Activated CD4-positive, alpha-beta T cell treated with anti-CD3 and anti-CD28 coated beads for 4 hours (primary cell): ENCODE data around the gene PRDM16.
"Not testable (repeated sequence)": the region's sequence is repeated elsewhere in the genome, so short reads cannot be mapped to it uniquely, and the experiment has no call there.

ENCODE experiments used
- DNase-seq, 2 donors: peaks; one replicate each; pipeline ENCODE4 v3.0.0-alpha.2; 2020

Gene PRDM16

DNA sequence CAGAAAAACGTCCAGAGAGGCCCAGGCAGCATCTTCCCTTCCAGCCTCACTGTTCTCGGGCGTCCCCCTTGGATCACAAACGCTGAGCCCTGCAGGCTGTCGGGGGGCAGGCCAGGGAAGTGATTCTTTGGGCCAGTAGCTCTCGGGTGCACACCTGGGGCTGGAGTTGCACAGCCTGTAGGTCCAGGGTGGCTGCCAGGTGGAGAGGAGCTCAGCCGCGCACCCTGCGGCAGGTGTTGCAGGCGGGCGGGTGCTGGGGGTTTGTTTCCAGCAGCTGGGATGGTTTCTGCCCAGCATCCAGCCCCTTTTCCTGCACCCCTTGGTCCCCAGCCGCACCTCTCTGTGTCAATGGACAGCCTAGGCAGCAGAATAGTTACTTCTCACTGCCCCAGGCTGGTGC is 15.7 kb downstream of the PRDM16 start:
- DNase-seq, result no peak

DNA sequence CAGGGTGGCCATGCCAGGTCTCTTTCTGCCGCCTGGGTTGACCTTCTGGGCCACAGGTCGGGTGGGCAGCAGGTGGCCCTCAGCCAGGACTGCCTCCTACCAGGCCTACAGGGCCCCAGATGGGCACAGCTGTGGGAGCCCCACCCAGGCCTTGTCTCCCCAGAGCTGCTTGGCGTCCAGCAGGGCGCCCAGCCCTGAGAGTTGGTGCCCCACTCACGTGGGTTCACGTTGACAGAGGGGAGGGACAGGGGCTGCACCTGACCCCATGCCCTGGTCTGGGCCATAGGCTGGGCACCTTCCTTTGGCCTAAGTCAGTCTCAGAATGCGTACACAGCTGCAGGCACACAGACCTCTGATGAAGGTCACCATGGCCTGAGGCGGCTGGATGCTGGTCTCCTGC is 16.7 kb downstream of the PRDM16 start:
- no peak for DNase-seq

DNA sequence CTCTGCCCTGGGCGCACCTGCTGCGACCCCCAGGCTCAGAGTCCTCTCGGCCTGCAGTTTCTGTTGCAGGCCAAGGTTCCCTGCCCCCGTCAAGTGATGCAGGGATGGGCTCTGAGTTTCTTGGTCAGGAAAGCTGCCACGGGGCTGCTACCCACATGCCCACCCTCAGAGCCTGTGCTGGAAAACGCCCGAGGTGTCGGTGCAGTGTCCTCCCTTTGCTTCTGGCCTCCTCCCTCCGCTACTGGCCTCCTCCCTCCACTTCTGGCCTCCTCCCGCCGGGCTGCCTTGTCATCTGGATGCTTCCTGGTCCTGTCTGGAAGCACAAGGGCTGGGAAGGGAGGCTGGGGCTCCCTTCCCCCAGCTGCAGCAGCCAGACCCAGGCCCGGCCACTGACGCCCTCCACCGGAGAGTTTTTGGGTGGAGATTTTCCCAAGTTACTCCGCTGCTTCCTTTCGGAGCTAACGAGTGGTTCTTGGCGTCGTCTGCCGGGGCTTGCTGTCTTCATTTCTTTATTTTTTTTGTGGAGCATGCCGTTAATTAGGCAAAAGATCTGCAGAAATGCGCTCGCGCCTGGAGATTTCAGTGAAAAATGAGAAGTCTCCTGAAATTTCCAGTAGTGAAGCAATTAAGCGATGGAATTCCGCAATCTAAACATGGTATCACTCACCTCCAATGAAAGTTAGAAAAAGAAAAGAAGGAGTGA is 17.4 kb downstream of the PRDM16 start:
- no peak for DNase-seq

DNA sequence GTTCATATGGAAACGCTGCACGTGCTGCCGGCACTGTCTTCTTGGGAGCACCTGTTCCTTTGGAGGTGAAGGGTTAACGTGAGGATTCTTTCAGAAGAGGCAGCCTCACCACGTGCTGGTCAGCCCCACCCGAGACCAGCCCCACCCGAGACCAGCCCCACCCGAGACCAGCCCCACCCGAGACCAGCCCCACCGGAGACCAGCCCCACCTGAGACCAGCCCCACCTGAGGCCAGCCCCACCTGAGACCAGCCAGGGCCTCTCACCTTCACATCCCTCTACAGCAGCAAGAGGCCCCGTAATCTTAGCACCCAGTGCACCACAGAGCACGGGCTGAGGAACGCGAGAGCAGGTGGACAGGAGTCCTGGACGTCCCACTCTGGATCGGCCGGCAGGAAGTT is 18.0 kb downstream of the PRDM16 start:
- no peak for DNase-seq

DNA sequence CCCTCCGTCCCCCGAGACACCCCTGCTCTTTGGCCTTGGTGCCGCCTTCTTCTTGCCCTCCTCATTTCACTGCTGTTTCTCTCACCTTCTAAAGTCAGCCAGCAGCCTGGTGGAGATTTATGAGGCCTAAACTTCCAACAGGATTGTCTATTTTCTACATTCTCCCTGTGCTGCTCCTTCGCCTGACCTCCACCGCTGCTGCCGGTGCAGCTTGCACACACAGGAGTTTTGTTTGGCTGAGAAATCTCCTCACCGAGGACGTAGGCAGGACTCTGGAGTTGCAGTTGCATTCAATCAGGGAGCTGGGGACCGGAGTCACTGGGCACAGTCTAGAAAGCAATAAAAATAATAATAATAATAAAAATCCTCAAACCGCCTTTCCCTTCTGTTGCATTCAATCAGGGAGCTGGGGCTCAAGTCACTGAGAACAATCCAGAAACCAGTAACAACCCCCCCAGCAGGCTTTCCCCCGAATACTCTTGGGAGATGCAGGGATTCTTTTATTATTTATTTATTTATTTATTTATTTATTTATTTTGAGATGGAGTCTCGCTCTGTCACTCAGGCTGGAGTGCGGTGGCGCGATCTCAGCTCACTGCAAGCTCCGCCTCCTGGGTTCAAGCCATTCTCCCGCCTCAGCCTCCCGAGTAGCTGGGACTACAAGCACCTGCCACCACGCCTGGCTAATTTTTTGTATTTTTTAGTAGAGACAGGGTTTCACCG is 19.1 kb downstream of the PRDM16 start:
- not testable (repeated sequence) for DNase-seq

DNA sequence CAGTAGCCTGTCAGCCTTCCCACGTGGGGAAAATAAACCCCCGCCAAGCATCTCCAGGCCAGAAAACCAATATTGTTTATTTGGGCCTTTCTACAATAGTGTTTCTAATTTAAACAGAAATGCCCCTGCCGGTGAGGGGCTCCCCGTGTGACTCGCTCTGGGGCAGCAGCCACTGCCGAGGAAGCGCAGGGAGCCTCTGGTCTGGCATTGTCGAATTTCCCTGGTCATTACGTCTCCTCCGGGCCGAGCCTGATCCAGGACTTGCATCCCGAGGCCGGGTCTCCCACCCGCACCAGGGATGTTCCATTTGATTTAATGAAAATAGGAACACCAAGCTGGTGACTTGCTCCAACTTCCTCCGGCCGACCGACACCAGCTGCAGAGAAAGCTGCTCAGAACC is 20.5 kb downstream of the PRDM16 start:
- DNase-seq, result no peak

DNA sequence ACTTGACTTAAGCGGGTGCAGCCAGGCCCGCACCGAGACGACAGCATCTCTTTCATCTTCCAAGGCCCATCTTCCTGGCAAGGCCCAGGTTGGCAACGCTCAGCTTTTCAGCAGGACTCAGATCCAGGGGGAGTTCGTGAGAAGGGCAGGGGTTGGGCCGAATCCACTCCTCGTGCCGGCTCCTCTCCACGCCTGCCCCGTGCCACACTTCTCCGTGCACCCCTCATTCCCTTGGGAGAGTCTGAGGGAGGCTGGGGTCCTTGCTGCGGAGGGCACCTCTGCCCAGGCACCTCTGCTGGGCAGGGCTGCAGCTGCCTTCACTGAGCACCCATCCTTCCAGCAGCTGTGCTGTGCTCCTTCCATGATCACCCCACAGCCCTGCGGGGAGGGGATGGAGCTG is 22.3 kb downstream of the PRDM16 start:
- DNase-seq, result no peak

DNA sequence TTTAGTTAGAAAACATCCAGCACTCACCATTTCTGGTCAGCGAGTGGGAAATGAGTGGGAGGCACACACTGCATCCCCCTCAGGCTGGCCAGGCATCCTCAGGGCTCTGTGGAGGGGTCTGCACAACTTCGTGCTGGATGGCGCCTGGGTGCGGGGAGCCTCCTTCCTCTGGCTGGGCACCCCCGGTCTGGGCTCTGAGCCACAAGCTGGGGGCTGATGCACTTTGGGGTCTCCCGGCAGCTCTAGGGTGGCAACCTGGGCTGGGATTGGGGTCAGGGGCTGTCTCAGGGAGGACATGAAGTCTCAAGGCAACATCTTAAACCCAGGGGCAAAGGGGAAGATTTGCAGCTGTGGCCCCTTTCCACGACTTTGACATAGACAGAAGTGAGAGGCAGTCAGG is 23.5 kb downstream of the PRDM16 start:
- DNase-seq, result no peak

DNA sequence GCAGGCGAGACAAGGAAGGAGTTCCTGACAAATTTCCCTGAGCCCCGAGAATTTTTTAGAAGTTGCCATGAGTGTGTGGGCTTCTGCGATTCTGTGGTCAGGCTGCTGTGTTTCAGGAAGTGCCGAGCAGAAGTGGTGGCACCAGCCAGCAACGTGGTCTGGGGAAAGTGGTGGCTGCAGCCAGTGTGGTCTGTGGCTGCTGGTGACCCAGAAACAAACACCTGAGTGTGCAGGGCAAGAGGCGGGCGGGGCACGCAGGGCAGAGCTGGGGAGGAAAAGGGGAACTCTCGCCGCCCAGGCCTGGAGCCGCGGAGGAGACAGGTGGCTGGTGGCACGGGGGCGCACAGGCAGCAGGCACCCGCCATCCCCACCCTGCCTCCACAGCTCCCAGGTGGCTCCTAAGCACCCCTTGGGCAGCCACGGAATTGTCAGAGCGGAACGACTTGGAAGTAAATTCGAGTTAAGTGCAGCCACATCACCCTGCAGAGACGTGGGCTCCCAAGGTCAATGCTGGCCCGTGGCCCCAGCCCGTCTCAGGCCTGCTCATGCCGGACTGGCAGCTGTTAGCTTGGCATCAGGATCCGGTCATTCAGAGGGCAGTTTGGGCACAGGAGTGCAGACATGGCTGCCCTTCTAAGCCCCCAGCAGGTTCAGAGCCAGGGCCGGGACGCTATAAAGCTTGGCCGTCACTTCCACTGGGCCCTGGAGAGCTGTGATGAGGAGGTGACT is 25.1 kb downstream of the PRDM16 start:
- DNase-seq, result no peak

DNA sequence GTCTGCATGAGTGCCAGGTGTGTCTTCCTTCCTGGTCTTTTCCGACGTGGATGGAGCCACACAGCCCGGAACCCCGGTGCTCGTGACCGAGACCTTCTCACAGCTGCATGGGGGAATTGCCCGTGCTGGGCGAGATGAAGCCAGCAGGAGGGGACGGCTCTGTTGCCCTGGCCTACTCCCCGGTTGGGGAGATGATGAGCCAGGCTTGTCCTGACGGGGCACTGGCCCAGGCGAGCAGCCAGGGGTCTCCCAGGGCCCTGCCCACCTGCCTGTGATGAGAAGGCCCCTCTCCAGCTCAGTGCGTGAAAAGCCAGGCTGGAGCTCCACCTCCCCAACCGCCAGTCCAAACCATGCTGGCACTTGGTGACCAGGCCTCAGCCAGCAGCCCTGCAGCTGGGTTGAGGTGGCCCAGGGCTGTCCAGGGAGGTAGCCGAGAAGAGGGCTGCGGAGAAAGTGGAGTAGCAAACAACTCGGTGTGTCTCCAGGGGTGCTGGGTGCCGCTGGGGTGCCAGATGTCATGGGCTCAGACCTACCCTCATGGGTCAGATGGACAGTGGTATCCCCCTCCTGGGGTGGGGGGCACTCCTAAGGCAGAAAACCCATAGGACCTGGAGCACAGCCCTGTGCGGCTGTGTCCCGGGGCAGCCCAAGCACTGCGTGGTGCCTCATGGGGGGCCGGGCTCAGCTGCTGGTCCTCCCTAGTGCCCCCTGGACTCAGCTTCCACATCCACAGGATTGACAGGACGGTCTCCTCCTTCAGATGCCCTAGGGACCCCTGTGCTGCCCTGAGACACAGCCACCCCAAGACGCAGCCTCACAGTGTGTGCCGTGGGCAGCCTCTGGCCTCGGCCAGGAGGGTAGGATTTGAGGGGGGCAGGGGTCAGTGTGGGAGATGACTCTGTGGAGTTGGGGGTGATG is 26.1 kb downstream of the PRDM16 start:
- DNase-seq, result no peak

DNA sequence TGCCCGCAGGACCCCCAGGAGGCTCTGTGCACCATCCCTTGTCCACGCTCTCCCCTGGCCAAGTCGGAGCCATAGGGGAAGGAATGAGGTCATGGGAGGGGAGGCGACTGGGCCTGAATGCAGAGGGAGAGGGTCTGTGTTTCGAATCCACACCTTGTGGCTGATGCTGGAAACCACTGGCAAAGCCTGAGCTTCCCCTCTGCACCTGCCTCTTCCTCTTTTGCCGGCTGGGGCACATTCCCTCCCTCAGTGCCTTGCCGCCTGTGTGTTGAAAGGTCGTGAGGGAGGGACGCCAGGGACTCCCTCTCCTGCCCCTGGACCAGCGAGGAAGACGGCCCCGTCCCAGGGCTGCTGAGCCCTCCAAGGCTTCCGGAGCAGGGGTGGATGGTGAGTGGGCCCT is 27.3 kb downstream of the PRDM16 start:
- no peak for DNase-seq

DNA sequence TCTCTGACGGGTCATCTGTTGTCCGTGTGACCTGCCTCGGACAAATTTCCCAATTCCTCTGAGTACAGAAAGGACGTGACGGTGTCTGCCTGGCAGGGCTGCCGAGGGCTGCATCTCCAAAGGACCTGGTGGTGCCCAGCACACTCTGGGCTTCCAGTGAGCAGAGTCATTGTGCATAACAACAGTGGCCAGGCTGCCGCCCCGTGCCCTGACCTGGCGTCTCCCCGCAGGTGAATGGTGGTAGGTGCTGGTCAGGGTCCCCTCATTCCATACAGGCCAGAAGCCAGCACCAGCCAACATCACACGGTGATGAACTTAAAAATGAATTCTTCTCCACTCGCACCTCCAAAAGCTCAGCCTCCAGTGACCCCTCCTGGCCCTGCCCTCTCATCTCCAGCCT is 28.2 kb downstream of the PRDM16 start:
- no peak for DNase-seq

DNA sequence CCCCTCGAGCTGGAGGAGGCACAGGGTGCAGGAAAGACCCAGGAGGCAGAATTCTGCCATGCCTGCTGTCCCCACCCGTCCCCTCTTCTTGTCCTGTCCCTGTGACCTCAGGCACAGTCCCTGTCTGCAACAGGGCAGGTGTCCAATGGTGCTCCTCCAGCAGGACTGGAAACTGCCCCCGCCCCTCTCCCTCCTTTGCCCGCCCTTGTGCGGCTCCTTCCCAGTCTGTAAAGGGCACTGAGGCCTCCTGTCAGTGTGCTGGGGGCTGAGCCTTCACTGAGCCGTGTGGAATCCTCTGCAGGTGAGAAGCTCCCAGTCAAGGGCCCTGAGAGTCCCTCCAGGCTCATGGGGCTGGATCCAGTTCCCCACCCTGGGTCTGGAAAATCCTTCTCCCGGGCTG is 28.9 kb downstream of the PRDM16 start:
- no peak for DNase-seq

DNA sequence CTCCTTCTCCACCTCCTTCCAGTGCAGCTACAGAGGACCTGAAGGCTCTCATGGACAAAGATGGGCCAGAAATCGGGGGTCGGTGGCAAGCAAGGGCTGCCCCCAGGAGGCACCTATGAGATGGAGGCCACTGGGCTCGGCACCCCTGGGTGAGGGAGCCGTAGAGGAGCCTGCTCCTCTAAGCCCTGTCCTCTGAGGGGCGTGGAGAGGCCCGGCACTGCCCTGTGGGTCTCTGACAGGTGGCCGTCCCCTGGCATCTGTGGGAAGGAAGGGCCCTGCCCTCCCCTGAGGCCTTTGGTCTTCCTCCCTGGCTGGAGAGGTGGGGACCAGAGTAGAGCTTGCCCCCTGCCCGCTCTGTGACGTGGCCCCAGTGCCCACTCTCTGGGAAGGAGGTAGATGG is 30.9 kb downstream of the PRDM16 start:
- DNase-seq, result no peak

DNA sequence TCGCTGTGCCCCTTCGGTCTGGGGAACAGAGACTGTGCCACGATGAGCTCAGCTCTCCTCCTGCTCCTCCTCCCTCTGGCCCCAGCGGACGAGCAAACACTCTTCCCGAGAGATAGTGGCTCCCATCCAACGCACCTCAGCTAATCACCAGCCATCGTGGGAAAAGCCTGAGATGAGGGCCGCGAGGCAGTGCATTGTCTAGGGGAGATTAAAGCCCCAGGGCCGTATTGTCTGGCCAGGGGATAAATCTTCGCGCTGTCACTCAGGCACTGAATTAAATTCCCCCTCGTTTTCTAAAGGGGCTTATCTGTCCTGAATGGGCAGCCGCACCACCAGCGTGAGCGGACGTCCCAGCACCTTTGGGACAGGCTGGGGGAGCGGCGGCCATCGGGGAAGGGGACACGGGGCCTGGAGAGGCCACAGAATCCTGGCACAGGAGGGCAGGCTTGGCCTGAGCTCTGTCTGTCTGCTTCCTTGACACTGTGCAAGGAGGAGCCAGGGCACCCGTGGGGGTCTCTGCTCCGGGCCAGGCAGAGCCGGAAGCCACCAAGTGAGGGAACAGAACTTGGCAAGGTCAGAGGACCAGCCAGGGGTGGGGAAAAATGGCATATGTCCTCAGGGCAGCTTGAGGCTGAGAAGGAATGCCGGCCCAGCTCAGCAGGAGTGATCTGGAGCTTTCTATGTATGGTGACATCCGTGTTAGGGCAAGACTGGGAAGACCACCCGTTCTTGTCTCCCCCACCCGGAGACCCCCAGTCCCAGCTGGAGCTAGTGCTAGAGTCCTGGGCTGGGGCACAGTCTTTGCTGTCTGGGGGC is 32.3 kb downstream of the PRDM16 start:
- DNase-seq, result no peak

DNA sequence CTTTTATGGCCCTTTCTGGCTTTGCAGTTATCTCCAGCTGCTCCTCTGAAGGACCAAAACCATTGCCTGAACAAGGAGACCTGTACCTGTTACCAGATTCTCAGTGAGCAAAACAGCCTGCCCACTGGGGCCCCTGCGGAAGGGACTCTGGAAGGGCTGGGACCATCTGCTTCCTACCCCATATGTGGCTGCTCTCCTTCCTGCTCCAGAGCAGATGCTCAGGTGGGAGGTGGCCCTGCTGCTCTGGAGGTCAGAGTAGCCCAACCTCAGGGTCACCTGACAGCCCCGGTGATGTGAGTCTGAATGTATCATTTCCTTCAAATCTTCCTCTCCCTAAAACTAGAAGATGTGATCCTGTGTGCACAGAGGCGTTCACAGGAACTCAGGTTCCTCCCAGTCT is 33.6 kb downstream of the PRDM16 start:
- no peak for DNase-seq

DNA sequence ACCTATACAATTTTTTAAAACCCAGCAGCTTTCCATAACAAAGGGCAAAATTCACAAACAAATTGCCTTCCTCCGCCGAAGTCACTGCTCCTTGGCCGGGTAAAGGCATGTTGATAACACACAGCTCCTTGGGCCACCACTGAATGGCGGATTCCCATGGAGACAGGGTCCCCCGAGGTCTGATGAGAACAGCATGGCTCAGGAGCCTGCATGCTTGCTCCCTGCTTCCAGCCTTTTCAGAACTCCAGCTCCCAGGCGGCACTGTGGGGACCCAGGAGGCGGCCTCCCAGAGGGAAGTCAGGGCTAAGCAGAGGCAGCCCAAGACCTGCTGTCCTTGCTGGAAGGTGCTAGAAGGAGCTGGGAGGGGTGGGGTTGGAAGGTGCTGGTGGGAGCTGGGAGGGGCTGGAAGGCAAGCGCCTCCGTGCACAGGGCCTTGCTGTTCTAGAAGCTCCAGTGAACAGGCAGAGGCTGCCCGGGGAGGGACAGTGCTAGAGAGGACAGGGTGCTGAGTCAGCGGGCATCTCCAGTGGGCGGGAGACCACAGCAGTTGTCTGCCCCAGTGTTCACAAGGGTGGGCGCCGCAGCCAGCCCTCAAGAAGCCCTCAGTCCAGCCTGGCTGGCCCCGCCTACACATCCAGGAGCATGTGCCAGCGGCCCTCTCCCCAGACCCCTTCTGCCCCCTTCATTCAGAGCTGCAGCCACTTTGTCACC is 35.1 kb downstream of the PRDM16 start:
- no peak for DNase-seq

DNA sequence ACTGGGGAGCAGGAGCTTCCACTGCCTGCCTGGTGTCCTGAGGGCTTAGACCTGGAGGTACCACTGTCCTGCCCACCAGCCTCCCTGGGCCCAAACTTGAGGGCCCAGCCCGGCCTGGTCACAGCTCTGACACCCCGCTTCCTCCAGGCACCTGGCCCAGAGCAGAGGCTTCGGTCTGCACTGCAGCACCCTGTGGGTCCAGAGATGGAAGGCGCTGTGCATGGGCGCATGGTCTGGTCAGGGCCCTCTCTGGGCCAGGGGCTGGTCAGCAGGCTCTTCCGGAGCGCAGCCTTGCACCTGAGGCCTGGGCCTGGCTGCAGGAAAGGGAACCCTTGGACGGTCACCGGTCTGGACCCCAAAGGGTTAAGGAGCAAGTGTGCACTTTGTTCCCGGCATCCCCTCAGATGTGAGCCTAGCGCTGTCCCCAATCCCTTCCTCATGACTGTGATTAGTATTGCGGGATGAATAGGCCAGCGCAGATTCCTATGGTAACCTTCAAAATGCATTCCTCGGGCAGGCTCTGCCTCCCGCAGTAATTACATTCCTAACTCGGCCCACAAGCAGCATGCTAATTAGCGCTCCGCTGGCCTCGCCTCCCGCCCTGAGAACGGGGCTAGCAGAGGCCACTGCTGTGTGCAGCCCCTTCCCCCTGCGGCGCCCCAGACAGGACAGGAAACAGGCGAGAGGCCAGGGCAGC is 36.3 kb downstream of the PRDM16 start:
- no peak for DNase-seq

DNA sequence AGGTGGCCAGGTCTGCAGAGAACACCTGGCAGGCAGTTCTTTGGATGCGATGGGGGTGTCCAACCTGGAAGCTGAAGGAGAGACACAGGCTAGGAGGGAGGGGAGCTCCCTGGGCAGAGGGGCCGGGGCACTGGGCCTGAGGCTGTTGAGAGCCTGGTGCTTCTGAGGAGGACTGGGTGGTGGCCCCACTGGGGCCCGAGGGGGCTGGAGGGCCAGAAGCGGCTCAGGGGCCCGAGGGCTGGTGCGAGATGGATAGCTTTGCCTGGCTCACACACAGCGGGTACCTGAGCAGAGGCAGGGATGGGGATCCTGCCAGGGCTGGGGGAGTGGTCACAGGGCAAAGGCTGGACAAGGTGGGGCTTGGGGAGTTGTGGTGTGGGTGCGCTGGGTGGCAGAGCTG is 37.2 kb downstream of the PRDM16 start:
- no peak for DNase-seq

DNA sequence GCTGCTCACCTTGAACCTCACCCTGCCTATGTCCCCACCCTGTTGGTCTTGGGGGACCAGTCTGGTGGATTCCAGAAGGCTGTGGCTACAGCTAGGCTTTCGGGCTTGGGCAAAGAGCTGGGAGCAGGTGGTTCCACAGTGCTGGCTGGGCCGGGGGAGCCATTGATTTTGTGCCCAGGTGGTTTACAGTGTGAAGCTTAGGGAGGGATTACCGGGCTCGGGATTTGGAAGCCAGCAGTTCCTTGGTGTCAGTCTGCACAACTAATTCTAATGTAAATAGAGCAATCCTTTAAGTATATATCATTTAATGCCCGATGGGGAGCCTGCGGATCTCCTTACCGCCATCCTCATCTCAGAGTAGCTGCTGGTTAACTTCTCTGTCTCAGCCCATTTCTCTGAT is 38.2 kb downstream of the PRDM16 start:
- no peak for DNase-seq

DNA sequence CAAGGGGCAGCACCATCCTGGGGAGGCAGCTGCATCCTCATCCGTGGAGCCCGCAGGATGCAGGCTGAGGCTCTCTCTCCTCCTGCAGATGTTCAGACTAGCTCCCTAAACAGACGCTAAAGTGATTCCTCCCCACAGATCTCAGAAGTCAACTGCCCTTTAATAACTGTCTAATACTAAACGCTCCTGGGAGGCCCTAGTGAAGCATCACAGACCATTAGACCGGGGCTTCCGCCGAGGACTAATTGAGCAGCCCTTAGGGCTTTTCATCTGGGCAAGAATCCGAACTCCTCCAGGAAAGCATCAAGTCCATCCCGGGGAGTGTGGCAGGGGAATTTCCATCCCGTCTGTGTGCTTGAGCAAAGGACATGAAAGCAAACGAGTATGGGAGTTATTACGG is 40.4 kb downstream of the PRDM16 start:
- no peak for DNase-seq
